COLO829 (cell line): Measurements from ENCODE around the gene GCNT1.
"Not testable (repeated sequence)": the region's sequence is repeated elsewhere in the genome, so short reads cannot be mapped to it uniquely, and the experiment has no call there.

Source experiments
- DNase-seq: peaks from one replicate; pipeline ENCODE4 v3.0.0; 2012; ENCODE audit warnings: low spot score

The GCNT1 gene

DNA sequence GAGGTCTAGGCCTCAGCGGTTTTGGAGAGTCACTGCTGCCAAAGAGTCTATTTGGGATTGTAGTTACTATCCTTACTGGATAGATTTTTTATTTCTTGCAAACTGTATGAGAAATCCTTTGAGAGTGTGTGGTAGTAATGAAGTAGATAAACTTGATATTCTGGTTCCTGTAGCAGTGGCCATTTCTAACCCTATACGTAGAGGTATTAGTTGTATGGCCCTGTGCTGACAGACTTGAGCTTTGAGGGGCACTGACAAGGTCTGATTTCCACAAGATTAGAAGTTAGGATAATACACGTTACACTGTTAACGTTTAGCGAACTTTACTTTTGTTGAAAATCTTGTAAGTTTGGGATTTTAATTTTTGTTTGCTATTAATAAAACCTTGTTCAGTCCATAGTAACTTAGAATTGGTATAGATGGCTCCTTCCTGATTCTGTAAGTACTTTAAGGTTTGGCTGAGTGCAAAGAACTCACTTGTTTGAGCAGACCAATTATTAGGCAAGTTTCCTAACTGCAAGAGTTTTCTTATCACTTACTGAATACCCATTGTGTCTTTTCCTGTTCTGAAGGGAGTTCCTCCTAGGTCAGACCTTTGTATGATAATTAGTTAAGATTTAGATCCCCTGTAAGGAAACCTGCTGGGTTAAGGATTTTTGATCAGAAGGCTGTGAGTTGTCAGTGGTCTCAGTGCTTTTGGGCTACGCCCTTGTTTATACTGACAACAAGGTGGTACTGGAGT is 31.4 kb downstream of the GCNT1 start:
- no peak for DNase-seq

DNA sequence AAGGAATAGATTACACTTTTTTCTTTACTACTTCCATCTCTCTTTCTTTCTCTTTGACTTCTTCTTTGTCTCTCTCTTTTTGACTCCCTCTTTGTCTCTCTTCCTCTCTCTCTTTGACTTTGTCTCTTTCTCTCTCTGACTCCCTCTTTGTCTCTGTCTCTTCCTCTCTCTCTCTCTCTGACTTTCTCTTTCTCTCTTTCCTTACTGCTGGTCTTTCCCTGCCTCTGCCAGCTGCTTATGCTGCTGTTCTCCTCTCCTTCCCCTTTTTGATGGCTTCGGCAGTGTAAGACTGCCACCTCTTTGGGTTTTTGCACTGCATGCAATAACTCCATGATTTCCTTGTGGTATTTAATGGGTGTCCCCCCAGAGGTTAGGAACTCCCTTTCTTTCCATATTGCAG is 32.1 kb downstream of the GCNT1 start:
- not testable (repeated sequence) for DNase-seq

GRCh38 chr9:76493496-76493895 is 34.5 kb downstream of the GCNT1 start:
- DNase-seq: not testable (repeated sequence)

DNA sequence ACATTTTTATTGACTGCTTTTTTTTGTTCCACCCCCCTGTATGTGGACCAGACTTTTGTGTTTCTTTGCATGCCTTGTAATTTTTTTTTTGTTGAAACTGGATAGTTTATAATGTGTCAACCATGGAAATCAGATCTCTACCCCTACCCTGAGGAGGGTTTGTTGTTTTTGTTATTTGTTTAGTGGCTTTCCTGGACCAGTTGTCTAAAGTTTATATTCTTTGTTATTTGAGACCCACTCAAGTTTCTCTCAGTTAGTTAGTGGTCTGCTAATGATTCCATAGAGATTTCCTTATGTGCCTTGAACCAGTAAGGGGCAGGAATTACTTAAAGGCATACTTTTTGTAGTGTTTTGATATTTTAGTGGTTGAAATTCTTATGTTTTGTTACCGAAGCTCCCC is 41.1 kb downstream of the GCNT1 start:
- DNase-seq: no peak

DNA sequence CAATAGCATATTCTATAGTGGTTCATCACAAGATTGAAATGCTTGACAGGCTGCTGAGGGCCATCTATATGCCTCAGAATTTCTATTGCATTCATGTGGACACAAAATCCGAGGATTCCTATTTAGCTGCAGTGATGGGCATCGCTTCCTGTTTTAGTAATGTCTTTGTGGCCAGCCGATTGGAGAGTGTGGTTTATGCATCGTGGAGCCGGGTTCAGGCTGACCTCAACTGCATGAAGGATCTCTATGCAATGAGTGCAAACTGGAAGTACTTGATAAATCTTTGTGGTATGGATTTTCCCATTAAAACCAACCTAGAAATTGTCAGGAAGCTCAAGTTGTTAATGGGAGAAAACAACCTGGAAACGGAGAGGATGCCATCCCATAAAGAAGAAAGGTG is 43.8 kb downstream of the GCNT1 start:
- no peak for DNase-seq

GRCh38 chr9:76510041-76510440 is 51.1 kb downstream of the GCNT1 start:
- no peak for DNase-seq

- DNase-seq: no peak
These were observed 51.5 kb downstream of the GCNT1 start for GRCh38 chr9:76510446-76510845.

DNA sequence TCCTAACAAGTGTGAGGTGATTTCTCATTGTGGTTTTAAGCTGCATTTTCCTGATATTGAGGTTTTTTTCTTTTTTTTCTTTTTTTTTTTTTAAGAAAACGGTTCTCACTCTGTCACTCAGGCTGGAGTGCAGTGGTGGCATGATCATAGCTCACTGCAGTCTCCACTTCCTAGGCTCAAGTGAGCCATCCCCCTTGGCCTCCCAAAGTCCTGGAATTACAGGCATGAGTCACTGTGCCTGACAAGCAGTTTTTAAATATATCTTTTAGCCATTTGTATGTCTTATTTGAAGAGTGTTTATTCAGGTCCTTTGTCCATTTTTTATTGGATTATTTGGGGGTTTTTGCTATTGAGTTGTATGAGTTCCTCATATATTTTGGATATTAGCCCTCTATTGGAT is 53.8 kb downstream of the GCNT1 start:
- no peak for DNase-seq

- DNase-seq: no peak
These were observed 57.4 kb downstream of the GCNT1 start for GRCh38 chr9:76516350-76516749.

DNA sequence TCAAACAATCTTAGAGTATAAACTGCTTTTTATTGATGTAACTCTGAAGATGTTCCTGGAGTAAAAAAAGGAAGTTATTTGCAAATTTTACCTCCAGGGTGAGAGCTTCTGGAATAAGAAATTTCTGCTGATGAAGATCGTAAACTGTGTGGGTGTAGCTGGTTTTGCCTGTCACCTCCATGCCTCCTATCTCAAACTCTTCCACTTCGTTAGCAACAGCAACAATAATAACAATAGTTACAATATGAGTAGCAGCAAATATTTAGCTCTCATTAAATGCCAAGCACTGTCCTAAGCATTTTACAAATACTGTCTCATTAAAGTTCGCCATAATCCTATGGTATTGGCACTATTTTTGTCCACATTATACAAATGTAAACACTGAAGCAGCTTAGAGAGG is 57.9 kb downstream of the GCNT1 start:
- DNase-seq: no peak

DNA sequence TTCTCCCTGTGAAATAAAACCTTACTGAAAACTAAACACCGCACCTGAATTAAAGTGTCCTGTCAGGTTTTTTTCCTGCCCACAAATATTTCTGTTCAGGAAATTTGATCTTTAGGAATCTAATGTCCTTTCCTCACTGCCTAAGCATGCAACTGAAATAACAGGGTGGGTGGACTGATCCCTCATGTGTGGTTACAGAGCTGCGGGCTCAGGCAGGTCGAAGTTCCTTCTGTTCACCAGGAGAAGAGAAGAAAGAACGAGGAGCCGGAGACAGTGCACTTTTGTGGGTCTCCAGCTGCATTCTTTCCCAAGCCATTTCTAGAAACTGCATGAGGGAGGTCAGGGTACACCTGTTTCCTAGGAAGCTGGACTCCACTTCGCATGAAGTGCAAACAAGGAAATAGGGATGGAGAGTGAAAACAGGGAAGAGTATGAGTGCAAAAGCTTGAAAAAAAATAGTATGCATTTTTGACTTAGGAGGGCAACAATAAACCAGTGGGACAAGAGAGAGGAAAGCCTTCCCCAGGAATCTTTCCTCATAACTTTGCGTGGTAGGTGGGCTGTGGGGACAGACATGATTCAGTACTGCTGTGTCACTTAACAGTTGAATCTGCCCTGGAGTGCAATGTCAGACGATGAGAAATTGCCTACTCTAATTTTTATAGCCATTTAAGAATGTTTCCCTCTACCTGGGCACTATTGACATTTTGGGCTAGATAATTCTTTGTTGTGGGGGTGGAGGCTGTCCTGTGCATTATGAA is 60.3 kb downstream of the GCNT1 start:
- DNase-seq: no peak

DNA sequence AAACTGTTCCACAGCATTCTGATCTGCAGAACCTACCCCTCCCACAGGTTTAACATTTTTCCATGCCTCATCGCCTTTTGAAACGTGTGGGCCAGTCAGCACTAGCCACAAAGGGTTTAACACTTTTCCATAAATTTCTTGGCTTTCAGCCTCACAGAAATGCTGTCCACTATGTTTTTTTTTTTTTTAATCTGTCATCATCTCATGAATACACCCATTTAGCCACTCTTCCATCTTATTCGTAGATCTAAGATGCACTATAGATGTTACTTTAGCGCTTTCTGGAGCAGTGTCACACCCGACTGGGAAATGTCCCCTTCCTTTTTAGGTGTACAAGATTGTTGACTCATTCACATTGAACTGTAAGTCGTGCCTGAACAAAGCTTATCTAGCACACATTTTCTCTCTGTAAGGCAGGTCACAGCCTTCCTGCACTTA is 62.3 kb downstream of the GCNT1 start:
- no peak for DNase-seq

DNA sequence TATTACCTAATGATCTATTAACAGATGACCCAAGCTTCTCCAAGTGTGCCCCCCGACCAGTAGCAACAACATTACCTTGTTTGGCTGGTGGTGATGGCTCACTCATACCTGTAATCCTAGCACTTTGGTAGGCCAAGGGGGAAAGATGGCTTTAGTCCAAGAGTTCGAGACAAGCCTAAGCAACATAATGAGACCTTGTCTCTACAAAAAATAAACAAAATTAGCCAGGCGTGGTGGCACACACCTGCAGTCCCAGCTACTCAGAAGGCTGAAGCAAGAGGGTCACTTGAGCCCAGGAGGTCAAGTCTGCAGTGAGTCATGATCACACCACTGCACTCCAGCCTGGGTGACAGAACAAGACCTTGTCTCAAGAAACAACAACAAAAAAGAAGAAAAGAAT is 62.9 kb downstream of the GCNT1 start:
- DNase-seq: no peak

DNA sequence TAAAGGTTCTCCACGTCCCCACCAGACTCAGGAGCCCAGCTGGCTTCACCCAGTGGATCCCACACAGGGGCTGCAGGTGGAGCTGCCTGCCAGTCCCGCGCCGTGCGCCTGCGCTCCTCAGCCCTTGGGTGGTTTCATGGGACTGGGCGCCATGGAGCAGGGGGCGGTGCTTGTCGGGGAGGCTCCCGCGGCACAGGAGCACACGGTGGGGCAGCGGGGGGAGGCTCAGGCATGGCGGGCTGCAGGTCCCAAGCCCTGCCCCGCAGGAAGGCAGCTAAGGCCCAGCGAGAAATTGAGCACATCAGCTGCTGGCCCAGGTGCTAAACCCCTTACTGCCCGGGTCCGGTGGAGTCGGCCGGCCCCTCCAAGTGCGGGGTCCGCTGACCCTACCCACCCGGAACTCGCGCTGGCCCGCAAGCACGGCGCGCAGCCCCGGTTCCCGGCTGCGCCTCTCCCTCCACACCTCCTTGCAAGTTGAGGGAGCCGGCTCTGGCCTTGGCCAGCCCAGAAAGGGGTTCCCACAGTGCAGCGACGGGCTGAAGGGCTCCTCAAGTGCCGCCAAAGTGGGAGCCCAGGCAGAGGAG is 64.7 kb downstream of the GCNT1 start:
- not testable (repeated sequence) for DNase-seq

- no peak for DNase-seq
These were observed 66.2 kb downstream of the GCNT1 start for GRCh38 chr9:76525196-76525595.

DNA sequence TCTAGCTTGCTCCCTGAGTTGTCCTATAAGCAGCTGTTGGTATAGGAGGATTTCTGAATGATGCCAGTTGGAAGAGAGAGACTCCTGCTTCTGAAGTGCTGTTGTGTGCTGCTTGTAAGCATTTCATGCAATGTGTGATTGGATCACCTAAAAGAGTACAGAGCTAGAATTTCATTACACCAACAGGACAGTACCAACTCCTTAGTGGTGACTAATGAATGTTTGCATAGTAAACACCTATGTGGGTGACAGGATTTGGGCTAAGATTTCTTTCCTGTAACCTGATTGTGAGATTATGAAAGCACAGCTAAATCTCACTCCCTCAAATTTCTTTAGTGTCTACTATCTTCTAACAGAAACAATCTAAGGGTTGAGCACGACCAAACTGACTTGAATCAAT is 67.0 kb downstream of the GCNT1 start:
- no peak for DNase-seq

GRCh38 chr9:76528056-76528455 is 69.1 kb downstream of the GCNT1 start:
- no peak for DNase-seq

- no peak for DNase-seq
These were observed 69.7 kb downstream of the GCNT1 start for GRCh38 chr9:76528642-76529190.

GRCh38 chr9:76529653-76530052 is 70.7 kb downstream of the GCNT1 start:
- DNase-seq: no peak

GRCh38 chr9:76530458-76531110 is 71.6 kb downstream of the GCNT1 start:
- no peak for DNase-seq

DNA sequence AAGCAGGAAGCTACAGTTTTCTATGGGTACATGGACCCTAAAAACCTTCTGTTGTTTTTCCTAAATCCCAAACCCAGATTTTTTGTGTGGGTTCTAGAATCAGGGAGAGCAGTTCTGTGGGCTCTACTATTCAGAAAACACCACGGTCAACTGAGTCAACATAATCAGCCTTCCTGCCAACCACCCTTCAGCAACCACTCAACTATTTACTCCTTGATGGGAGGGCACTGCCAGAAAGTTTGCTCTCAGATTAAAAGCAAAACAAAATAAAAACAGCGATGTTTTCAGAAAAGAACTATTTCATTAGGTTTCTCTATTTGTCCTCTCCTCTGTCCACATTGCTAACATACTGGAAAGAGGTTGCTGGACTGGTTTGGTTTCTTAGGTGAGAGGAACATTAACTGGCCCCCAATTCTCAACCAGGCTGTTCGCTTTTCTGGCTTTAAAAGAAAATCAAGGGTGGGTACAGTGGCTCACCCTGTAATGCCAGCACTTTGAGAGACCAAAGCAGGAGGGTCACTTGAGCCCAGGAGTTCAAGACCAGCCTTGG is 72.3 kb downstream of the GCNT1 start:
- no peak for DNase-seq

DNA sequence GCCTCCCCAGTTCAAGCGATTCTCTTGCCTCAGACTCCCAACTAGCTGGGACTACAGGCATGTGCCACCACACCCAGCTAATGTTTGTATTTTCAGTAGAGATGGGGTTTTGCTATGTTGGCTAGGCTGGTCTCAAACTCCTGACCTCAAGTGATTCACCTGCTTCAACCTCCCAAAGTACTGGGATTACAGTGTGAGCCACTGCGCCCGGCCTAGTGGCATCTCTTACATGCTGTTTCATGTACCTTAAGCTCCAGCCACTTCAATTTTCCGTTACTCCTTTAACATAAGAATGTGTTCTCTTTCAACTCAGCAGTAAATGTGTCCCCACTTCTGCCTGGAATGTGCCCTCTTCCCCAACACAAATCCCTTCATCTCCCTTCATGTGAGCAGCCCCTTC is 73.9 kb downstream of the GCNT1 start:
- not testable (repeated sequence) for DNase-seq
